Activated CD8-positive, alpha-beta memory T cell treated with anti-CD3 and anti-CD28 coated beads for 4 hours (primary cell): ENCODE measurements around the gene OPCML.

ENCODE experiments used
- DNase-seq, 2 donors: peaks; one replicate each; pipeline ENCODE4 v3.0.0-alpha.2; 2020; ENCODE audit warnings: low read depth in 2 of 2

Gene OPCML

GRCh38 chr11:132855516-132855915 is 676.8 kb downstream of the OPCML start:
- no peak for DNase-seq

DNA sequence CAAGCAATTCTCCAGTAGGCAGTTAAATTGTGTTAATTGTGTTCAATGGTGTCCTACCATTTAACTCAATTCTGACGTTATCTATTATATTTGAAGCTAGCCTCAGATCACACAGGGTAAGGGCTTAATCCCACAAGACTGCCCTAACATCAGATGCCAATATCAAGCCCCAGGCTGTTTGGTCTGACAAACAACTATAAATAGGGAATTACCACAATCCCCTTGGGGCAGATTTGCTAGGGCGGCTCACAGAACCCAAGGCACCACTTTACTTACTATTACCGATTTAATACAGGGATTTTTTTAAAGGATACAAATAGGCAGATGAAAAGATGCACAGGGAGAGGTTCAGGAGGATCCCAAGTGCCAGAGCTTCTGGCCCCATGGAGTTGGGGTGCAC is 678.4 kb downstream of the OPCML start:
- no peak for DNase-seq

GRCh38 chr11:132852361-132852760 is 679.9 kb downstream of the OPCML start:
- no peak for DNase-seq

DNA sequence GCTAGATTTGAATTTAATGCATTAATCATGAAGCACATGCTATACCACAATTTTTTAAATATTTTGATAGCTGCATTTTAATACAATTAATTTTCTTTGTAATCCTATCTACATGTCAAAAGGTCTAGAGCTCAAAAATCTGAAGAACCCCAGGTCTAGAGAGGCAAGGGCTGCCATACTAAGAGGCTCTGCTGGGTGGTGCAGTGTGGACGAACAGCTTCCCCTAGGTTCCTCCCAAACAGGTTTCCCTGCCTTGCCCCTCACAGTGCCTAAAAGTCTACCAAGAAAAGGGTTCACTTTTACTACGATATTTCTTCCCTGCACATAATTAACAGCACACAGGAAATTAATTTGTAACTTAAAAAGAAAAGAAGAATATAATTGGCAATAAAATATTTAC is 681.1 kb downstream of the OPCML start:
- DNase-seq: no peak

- DNase-seq: no peak
Measured at GRCh38 chr11:132850266-132850665, 682.0 kb downstream of the OPCML start.

GRCh38 chr11:132848336-132848735 is 684.0 kb downstream of the OPCML start:
- no peak for DNase-seq

- no peak for DNase-seq
Measured at GRCh38 chr11:132846075-132846474, 686.2 kb downstream of the OPCML start.

DNA sequence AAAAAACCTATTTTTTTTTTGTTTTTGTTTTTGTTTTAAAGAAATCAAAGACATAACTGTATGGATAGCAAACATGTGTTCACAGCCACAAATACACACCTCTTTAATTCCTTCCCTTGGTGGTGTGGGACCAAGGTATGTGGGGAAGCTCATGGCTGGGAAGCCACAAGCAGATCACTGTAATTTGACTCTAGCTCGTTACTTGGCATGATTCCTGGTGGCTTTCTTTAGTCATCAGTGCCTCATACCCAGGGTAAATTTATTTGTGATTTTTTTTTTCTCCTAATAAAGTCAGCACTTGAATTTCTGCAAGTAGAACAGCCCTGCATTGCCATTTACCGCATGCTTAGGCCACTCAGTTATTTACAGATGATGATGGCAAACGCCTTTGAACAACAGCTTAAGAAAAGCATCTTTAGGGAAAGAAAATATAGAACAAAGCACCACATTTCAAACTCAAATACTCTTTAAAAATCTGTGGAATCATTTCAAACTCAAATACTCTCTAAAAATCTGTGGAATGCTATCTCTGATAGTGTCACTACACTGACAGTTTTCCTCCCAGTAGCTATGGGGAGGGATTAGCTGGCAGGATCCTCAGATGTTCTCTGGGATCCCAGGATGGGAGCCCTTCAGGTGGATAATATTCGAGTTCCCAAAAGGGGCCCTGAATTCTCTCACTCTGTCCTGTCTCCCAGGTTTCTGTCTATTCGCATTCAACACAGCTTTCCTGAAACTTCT is 687.2 kb downstream of the OPCML start:
- DNase-seq: no peak

DNA sequence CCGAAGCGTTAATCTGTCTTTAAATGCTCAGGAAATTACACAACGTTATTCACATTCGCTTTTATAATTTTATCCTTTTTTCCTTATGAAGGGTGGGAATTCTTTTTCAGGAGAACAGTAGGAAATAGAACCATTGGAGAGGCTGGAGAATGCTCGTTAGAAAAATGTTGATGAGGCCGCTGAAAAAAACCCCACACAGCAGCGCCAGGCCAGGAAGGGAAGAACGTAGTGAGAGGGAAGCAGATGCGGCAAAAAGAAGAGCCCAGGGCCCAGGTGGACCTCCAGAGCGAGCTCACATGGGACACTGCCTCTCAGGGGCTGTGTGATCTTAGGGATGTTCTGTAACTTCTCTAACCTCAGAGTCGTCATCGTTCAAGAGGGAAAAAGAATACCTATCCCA is 691.6 kb downstream of the OPCML start:
- DNase-seq: no peak

GRCh38 chr11:132840191-132840590 is 692.1 kb downstream of the OPCML start:
- DNase-seq: no peak

DNA sequence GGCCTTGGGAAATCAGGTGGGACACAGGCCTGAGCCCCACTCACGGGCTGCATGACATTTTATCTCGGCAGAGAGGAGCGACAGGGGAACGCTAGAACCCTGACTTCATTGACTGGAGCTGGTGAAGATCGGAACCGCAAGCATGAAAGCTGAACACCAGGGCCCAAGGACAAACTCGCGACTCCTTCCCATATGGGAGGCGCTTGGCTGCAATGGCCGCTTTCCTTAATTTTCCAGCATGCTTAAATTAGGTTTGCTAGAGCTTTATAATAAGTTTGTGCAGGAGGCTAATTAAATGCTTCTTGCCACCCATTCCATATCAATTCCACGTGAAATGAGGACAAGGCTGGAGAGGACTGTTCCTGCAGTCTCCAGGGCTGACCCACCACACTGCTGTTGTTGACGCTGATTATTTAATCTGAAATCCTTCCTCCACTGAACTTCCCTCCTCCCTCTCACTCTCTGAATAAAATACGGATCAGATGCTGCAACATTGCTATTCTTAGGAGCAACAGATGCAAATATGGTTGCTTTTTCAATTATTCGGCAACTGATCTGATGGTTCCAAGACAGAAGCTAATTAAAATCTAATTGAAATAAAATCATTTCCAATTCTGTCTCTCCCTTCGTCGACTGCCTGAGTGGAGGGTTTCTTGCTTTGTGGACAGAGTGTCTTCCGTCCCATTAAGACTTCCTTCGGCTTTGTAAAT is 692.9 kb downstream of the OPCML start:
- DNase-seq: no peak

GRCh38 chr11:132838627-132839026 is 693.7 kb downstream of the OPCML start:
- no peak for DNase-seq

GRCh38 chr11:132831272-132831671 is 701.0 kb downstream of the OPCML start:
- DNase-seq: no peak

DNA sequence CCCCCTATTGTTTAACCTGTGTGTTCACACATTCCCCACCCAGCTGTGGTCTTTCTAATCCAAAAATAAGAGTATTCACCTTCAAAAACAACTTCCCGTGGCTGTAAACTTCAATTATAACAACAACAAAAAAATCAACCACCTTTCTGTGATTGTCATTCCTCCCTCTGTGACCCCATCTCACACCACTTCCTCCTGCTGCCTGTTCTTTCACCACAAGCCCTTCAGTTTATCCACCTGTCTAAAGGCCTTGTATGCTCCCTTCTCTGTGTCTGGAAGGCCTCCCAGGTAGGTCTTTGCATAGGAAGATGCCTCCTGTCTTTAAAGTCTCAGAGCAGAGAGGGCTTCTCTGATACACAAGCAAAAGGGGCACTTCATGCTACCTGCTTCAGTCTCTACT is 707.7 kb downstream of the OPCML start:
- no peak for DNase-seq

GRCh38 chr11:132822276-132822675 is 710.0 kb downstream of the OPCML start:
- no peak for DNase-seq

DNA sequence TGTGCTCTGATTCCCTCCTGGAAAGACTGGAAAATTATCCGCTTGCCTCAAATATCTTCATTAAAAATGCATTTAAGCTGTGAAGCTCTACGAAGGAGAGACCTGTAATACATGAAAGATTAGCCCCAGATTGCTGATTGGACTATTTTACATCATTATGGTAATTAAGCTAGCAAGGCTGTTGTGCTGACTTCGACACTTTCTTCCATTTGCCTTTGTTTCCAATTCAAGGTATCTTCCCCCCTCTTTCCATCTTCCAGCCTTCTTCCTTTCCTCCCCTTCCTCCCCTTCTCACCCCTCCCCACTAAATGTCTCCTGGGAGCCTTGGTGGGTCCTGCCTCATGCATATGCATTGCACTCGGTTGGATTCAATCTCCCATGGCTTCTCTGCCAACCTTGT is 710.8 kb downstream of the OPCML start:
- no peak for DNase-seq

DNA sequence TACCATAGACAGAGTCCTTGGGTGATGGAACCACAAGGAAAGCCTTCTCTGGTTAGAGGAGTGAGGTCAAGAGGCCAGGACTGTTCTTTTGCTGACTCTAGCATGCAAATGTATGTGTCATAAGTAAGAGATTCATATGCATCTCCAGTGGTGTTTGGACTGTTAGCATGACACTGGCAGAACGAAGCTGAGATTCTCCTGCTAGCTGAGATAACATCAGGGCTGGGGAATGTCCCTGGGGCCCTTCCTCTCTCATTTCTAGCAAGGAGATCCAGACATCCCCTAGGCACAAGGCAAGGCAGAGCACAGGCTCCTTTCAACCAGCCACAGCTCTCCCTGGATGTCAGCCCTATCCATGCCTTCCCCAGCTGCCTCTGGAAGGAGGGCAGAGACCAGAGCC is 711.3 kb downstream of the OPCML start:
- no peak for DNase-seq

DNA sequence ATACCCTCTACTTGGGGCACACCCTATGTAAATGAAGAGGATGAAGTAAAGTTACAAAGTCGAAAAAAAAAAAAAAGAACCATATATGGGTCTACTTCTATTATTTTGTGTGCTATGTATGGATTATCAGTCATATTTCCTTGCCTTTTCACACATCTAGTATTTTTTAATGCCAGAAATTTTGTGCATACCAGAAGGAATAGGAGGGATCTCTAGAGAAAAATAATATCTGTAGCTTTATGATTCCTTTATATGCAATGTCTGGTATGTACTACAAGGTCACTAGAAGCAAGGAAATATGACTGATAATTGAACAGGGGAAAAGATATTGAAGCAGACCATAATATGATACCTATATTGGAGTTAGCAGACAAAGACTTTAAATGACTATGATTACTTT is 713.4 kb downstream of the OPCML start:
- no peak for DNase-seq

GRCh38 chr11:132817387-132817786 is 714.9 kb downstream of the OPCML start:
- DNase-seq: no peak

DNA sequence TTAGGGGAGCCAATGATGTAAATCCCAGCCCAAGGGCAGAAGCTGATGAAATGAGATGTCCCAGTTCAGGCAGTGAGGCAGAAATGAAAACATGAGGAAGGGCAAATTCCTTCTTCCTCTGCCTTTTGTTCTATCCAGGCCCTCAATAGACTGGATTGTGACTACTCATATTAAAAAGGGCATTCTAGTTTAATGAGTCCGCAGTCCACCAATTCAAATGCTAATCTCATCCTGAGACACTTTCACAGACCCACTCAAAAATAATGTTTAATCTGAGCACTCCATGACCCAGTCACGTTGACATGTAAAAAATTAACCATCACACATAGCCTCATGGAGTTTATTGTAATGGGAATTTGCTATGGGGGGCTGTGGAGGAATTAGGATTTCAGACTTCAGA is 717.9 kb downstream of the OPCML start:
- DNase-seq: no peak

GRCh38 chr11:132811649-132812048 is 720.7 kb downstream of the OPCML start:
- DNase-seq: no peak

GRCh38 chr11:132809070-132809469 is 723.2 kb downstream of the OPCML start:
- DNase-seq: no peak

DNA sequence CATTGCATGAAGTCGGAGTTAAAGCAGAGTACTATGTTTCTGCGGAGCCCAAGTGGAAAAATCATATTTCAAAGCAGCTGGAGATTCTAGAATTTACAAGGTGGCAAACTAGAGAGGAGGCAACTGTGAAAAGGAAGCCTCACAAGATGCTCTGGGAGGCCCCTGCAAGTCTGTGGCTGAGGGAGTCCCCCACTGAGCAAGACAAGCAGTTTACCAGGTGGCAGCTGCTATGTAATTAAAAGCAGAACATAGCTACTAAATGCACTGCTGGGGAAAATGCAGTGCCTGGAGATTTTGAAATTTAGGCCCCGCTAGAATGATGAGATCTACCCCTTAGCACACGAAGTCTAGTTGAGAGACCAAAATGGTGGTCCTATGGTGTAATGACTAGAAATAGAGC is 728.0 kb downstream of the OPCML start:
- DNase-seq: no peak

DNA sequence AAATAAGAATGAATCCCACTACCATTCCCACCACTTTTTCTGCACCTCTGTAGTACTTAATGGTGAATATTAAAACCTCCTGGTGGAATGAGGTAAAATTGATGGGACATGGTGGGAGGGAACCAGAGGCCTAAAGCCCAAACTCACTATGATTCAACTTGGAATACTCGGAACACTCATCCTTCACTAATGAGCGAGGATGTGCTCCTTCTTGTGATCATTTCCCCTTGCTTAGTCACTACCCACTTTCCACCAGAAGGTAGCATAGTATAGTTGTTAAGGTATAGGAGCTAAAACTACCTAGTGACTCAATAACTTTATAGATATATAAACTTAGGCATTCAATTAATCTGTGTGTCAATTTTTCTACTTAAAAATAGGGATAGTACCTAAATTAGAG is 728.9 kb downstream of the OPCML start:
- no peak for DNase-seq
